Keratinocyte (primary cell): Measurements from ENCODE around the gene ALK. TPM values are rescaled to one million over a fixed set of nuclear protein-coding genes. Genes with fewer than 3 reads are reported as not detected.

Source experiments
- DNase-seq: peaks from one replicate; pipeline ENCODE4 v3.0.0-alpha.2; 2011; ENCODE audit warnings: low read depth, missing footprints, low spot score
- FAIRE-seq: peaks from 2 replicates; lab custom pipeline; 2011; peaks lifted over from hg19 to GRCh38; lab: Jason Lieb, UNC
- H2AFZ ChIP-seq: 2 replicates; pipeline ENCODE4 v1.6.0; 2012; ENCODE audit warnings: low read length, control low read depth, inconsistent platforms; ENCODE audit not compliant: control insufficient read depth
- H3K27ac ChIP-seq: 2 replicates; pipeline ENCODE4 v1.5.1; 2011; ENCODE audit warnings: low read length; ENCODE audit not compliant: control insufficient read depth, insufficient read depth
- H3K27me3 ChIP-seq: 3 replicates; pipeline ENCODE4 v1.6.0; 2011; ENCODE audit warnings: low read length; ENCODE audit not compliant: control insufficient read depth, insufficient read depth; ENCODE audit errors: extremely low read depth
- H3K36me3 ChIP-seq, 2 experiments: 2 replicates in 1 of 2; 3 replicates in 1 of 2; pipeline ENCODE4 v1.5.1; 2011; ENCODE audit warnings: low read length in 2 of 2, mild to moderate bottlenecking in 1 of 2; ENCODE audit not compliant: control insufficient read depth in 2 of 2, insufficient read depth in 2 of 2; ENCODE audit errors: extremely low read depth in 1 of 2
- H3K4me1 ChIP-seq: 3 replicates; pipeline ENCODE4 v1.5.1; 2011; ENCODE audit warnings: low read length; ENCODE audit not compliant: control insufficient read depth, insufficient read depth; ENCODE audit errors: extremely low read depth
- H3K4me2 ChIP-seq: 3 replicates; pipeline ENCODE4 v1.6.0; 2011; ENCODE audit warnings: low read depth, low read length; ENCODE audit not compliant: control insufficient read depth, insufficient read depth; ENCODE audit errors: extremely low read depth
- H3K4me3 ChIP-seq, 3 experiments: fragments of 200-600 bp in 1 of 3; sonication (generic) in 1 of 3; 2 replicates in 2 of 3; 3 replicates in 1 of 3; pipeline ENCODE4 v1.5.1; 2011 to 2016; ENCODE audit warnings: low read length in 3 of 3, mild to moderate bottlenecking in 3 of 3, control low read depth in 2 of 3, inconsistent platforms in 1 of 3, low read depth in 1 of 3, mixed read lengths in 1 of 3, mixed run types in 1 of 3, moderate library complexity in 1 of 3; ENCODE audit not compliant: control insufficient read depth in 2 of 3, insufficient read depth in 2 of 3; ENCODE audit errors: extremely low read depth in 1 of 3
- H3K79me2 ChIP-seq: 2 replicates; pipeline ENCODE4 v1.6.0; 2012; ENCODE audit warnings: low read length; ENCODE audit not compliant: control insufficient read depth, insufficient read depth
- H3K9ac ChIP-seq: 3 replicates; pipeline ENCODE4 v1.6.0; 2011; ENCODE audit warnings: low read length; ENCODE audit not compliant: control insufficient read depth, insufficient read depth; ENCODE audit errors: extremely low read depth
- H3K9me1 ChIP-seq: 3 replicates; pipeline ENCODE4 v1.6.0; 2011; ENCODE audit warnings: low read length; ENCODE audit not compliant: control insufficient read depth, insufficient read depth; ENCODE audit errors: extremely low read depth
- H3K9me3 ChIP-seq: 2 replicates; pipeline ENCODE4 v1.5.1; 2012; ENCODE audit warnings: low read depth, low read length; ENCODE audit not compliant: control insufficient read depth
- H4K20me1 ChIP-seq: 3 replicates; pipeline ENCODE4 v1.6.0; 2011; ENCODE audit warnings: low read length; ENCODE audit not compliant: control insufficient read depth, insufficient read depth; ENCODE audit errors: extremely low read depth
- CTCF ChIP-seq, 3 experiments: IDR thresholded peaks in 1 of 3; conservative IDR thresholded peaks in 1 of 3; optimal IDR thresholded peaks in 1 of 3; 2 replicates in 2 of 3; 3 replicates in 1 of 3; pipeline versions ENCODE3 to v1.5.1; 2011; ENCODE audit warnings: low read length in 3 of 3, mild to moderate bottlenecking in 3 of 3, moderate library complexity in 2 of 3, control low read depth in 1 of 3, inconsistent platforms in 1 of 3; ENCODE audit not compliant: insufficient read depth in 2 of 3; ENCODE audit errors: extremely low read depth in 1 of 3
- EZH2 ChIP-seq: IDR thresholded peaks from one replicate; pipeline ENCODE4 v1.6.1; 2012; ENCODE audit warnings: inconsistent platforms, mild to moderate bottlenecking, low read length, moderate library complexity
- dilution Hi-C: fragments of 300-500 bp; cut with MboI; formaldehyde crosslinking; loops from one replicate; pipeline ENCODE4 v1.7.0; 2020; ENCODE audit warnings: low sequenced_read_pairs; ENCODE audit not compliant: extremely low pct_ligation_motif_present
- polyA plus RNA-seq, 5 experiments: library from polyadenylated mRNA; depleted of rRNA in 3 of 5; stranded (reverse) in 3 of 5; stranded (forward) in 1 of 5; unstranded in 1 of 5; fragments of >200 nt; gene quantifications; 1 replicate in 1 of 5; 2 replicates in 3 of 5; 3 replicates in 1 of 5; pipeline versions ENCODE4 v1.2.1 to v1.2.3, GENCODE V29; 2011 to 2012; ENCODE audit warnings: missing spikeins in 2 of 5, low read depth in 1 of 5, low replicate concordance in 1 of 5

The ALK gene
- polyA plus RNA-seq, 1 donor (not counting 4 experiments of a cell fraction or from before 2014, with no cell fraction given): not detected

GRCh38 chr2:29477186-29477585 is 444.2 kb downstream of the ALK start:
- dilution Hi-C loops: no loop called here
- H3K27ac ChIP-seq: no peak overlapping the region

GRCh38 chr2:29475499-29475898 is 445.9 kb downstream of the ALK start:
- Histone ChIP-seq H3K4me3 (no peak overlapping the region), H3K9ac (no peak overlapping the region), H3K9me1 (no peaks in the 10 kb centered on the region), H2AFZ (no peak overlapping the region), H4K20me1 (no peaks in the 10 kb centered on the region), H3K4me1 (no peaks in the 10 kb centered on the region), H3K27ac (no peak overlapping the region), H3K4me2 (no peak overlapping the region), H3K36me3 (no peaks in the 10 kb centered on the region), H3K79me2 (no peaks in the 10 kb centered on the region), H3K9me3 (no peaks in the 10 kb centered on the region), H3K27me3 (peaks cover 6% of the 10 kb centered on the region)
- FAIRE-seq: no peak
- no peak for DNase-seq
- dilution Hi-C loops: no loop called here
- TF ChIP-seq EZH2: no peak
- no peak for TF ChIP-seq CTCF (optimal IDR thresholded peaks at IDR 0.05 in 1 of 3, IDR thresholded peaks at IDR 0.05 in 1 of 3, conservative IDR thresholded peaks at IDR 0.05 in 1 of 3; ENCODE audit: extremely low read depth in 1 of 3, insufficient read depth in 2 of 3, low read length in 3 of 3)

More at GRCh38 chr2:29477186-29477585, 444.2 kb downstream of the ALK start:
- FAIRE-seq (no peak), DNase-seq (no peak)
- H3K36me3 ChIP-seq: no peaks in the 10 kb centered on the region
- H3K4me1 ChIP-seq: no peaks in the 10 kb centered on the region
- H3K9me1 ChIP-seq: no peaks in the 10 kb centered on the region
- no peaks in the 10 kb centered on the region for H3K79me2 ChIP-seq
- no peaks in the 10 kb centered on the region for H3K9me3 ChIP-seq
- H2AFZ ChIP-seq: no peak overlapping the region
- no peaks in the 10 kb centered on the region for H4K20me1 ChIP-seq
- H3K27me3 ChIP-seq: peaks cover 6% of the 10 kb centered on the region
- no peak overlapping the region for H3K4me3 ChIP-seq
- H3K4me2 ChIP-seq: no peak overlapping the region
- no peak overlapping the region for H3K9ac ChIP-seq
- TF ChIP-seq CTCF (optimal IDR thresholded peaks at IDR 0.05 in 1 of 3, IDR thresholded peaks at IDR 0.05 in 1 of 3, conservative IDR thresholded peaks at IDR 0.05 in 1 of 3; ENCODE audit: extremely low read depth in 1 of 3, insufficient read depth in 2 of 3, low read length in 3 of 3) (no peak), EZH2 (no peak)
